Measurements from ENCODE around the gene CLBA1. TPM values are rescaled to one million over a fixed set of nuclear protein-coding genes. Genes with fewer than 3 reads are reported as not detected.
A peak's percentile ranks its signal among the peaks of the same experiment; 100 is the strongest.

Gene CLBA1
- polyA plus RNA-seq (2013, experiment 1 of 2): 1.2 TPM
- 1.6 TPM for polyA plus RNA-seq (2013, experiment 2 of 2)

GRCh38 chr14:104985675-104986486 is at the start of gene CLBA1:
Gene CLBA1 (plus strand): TSS chr14:104985788. CDS start chr14:104986432, 644 bp downstream.
- Histone ChIP-seq H3K4ac (ENCODE audit: low read depth, low read length) (no peak within 1 kb of the TSS), H3K36me3 (ENCODE audit: control insufficient read depth, insufficient read depth, low read length) (no peaks in the 10 kb centered on the region), H3K4me1 (ENCODE audit: control insufficient read depth, low read depth, low read length) (no peaks in the 10 kb centered on the region), H2BK120ac (ENCODE audit: low read depth, low read length) (no peak within 1 kb of the TSS), H4K8ac (ENCODE audit: low read depth, low read length) (no peak within 1 kb of the TSS), H3K4me2 (ENCODE audit: low read length) (peak within 1 kb of the TSS; percentile 74), H3K79me1 (ENCODE audit: low read length) (no peaks in the 10 kb centered on the region), H3K27ac (ENCODE audit: low read depth, low read length) (no peak within 1 kb of the TSS), H2BK15ac (replicated peaks; ENCODE audit: low read depth) (no peak within 1 kb of the TSS), H2BK5ac (ENCODE audit: low read length) (no peak within 1 kb of the TSS), H3K23ac (ENCODE audit: low read length) (peak within 1 kb of the TSS; percentile 74), H2AK5ac (ENCODE audit: low read length) (no peak within 1 kb of the TSS), H3K79me2 (ENCODE audit: control insufficient read depth, insufficient read depth, low read length) (no peaks in the 10 kb centered on the region), H4K5ac (ENCODE audit: low read length) (no peak within 1 kb of the TSS), H3K4me3 (ENCODE audit: low read length) (peak within 1 kb of the TSS; percentile 51), H3K27me3 (ENCODE audit: insufficient read depth, low read length, poor library complexity) (no peaks in the 10 kb centered on the region), H3K18ac (ENCODE audit: low read length) (no peak within 1 kb of the TSS), H3K56ac (ENCODE audit: low read length) (peak within 1 kb of the TSS; percentile 85), H3K9ac (ENCODE audit: low read length) (peak within 1 kb of the TSS; percentile 71)
- DNase-seq: peak; percentile 91
- no CpG with 5 or more reads among the region's 77 CpGs for WGBS (ENCODE audit: extremely low coverage, insufficient coverage, low lambda C conversion rate)

GRCh38 chr14:104935955-104936354 is 49.6 kb upstream of the CLBA1 start:
- H2BK120ac ChIP-seq (ENCODE audit: low read depth, low read length): no peak overlapping the region
- no peak overlapping the region for H2BK15ac ChIP-seq (replicated peaks; ENCODE audit: low read depth)
- no peaks in the 10 kb centered on the region for H3K79me1 ChIP-seq (ENCODE audit: low read length)
- H3K56ac ChIP-seq (ENCODE audit: low read length): no peak overlapping the region
- H3K4me3 ChIP-seq (ENCODE audit: low read length): no peak overlapping the region
- no peak for DNase-seq
- H3K79me2 ChIP-seq (ENCODE audit: control insufficient read depth, insufficient read depth, low read length): no peaks in the 10 kb centered on the region
- no peak overlapping the region for H3K27ac ChIP-seq (ENCODE audit: low read depth, low read length)
- no peaks in the 10 kb centered on the region for H3K36me3 ChIP-seq (ENCODE audit: control insufficient read depth, insufficient read depth, low read length)
- H3K18ac ChIP-seq (ENCODE audit: low read length): no peak overlapping the region
- no peak overlapping the region for H3K4me2 ChIP-seq (ENCODE audit: low read length)
- no peak overlapping the region for H2AK5ac ChIP-seq (ENCODE audit: low read length)
- no peak overlapping the region for H3K23ac ChIP-seq (ENCODE audit: low read length)
- H3K4me1 ChIP-seq (ENCODE audit: control insufficient read depth, low read depth, low read length): no peaks in the 10 kb centered on the region
- H3K4ac ChIP-seq (ENCODE audit: low read depth, low read length): no peak overlapping the region
- peaks cover 30% of the 10 kb centered on the region for H3K27me3 ChIP-seq (ENCODE audit: insufficient read depth, low read length, poor library complexity)
- no peak overlapping the region for H4K8ac ChIP-seq (ENCODE audit: low read depth, low read length)
- H3K9ac ChIP-seq (ENCODE audit: low read length): no peak overlapping the region
- no peak overlapping the region for H2BK5ac ChIP-seq (ENCODE audit: low read length)
- no peak overlapping the region for H4K5ac ChIP-seq (ENCODE audit: low read length)
- WGBS (ENCODE audit: extremely low coverage, insufficient coverage, low lambda C conversion rate): no CpG with 5 or more reads among the region's 2 CpGs

- no peak overlapping the region for H3K4me2 ChIP-seq (ENCODE audit: low read length)
- H3K79me1 ChIP-seq (ENCODE audit: low read length): no peaks in the 10 kb centered on the region
- H3K36me3 ChIP-seq (ENCODE audit: control insufficient read depth, insufficient read depth, low read length): no peaks in the 10 kb centered on the region
- no peak overlapping the region for H3K4ac ChIP-seq (ENCODE audit: low read depth, low read length)
- H2BK5ac ChIP-seq (ENCODE audit: low read length): no peak overlapping the region
- H2BK120ac ChIP-seq (ENCODE audit: low read depth, low read length): no peak overlapping the region
- WGBS (ENCODE audit: extremely low coverage, insufficient coverage, low lambda C conversion rate): no CpG with 5 or more reads among the region's 10 CpGs
- no peaks in the 10 kb centered on the region for H3K4me1 ChIP-seq (ENCODE audit: control insufficient read depth, low read depth, low read length)
- H3K79me2 ChIP-seq (ENCODE audit: control insufficient read depth, insufficient read depth, low read length): no peaks in the 10 kb centered on the region
- no peak for DNase-seq
- no peak overlapping the region for H4K8ac ChIP-seq (ENCODE audit: low read depth, low read length)
- no peak overlapping the region for H2AK5ac ChIP-seq (ENCODE audit: low read length)
- H3K56ac ChIP-seq (ENCODE audit: low read length): no peak overlapping the region
- H4K5ac ChIP-seq (ENCODE audit: low read length): no peak overlapping the region
- no peak overlapping the region for H3K27ac ChIP-seq (ENCODE audit: low read depth, low read length)
- H3K27me3 ChIP-seq (ENCODE audit: insufficient read depth, low read length, poor library complexity): peaks cover 28% of the 10 kb centered on the region
- H3K4me3 ChIP-seq (ENCODE audit: low read length): no peak overlapping the region
- H3K9ac ChIP-seq (ENCODE audit: low read length): no peak overlapping the region
- H2BK15ac ChIP-seq (replicated peaks; ENCODE audit: low read depth): no peak overlapping the region
- H3K23ac ChIP-seq (ENCODE audit: low read length): no peak overlapping the region
- no peak overlapping the region for H3K18ac ChIP-seq (ENCODE audit: low read length)
Measured at GRCh38 chr14:104936361-104937155, 49.0 kb upstream of the CLBA1 start.

GRCh38 chr14:104937161-104937560 is 48.4 kb upstream of the CLBA1 start:
- H3K56ac ChIP-seq (ENCODE audit: low read length): no peak overlapping the region
- peaks cover 22% of the 10 kb centered on the region for H3K27me3 ChIP-seq (ENCODE audit: insufficient read depth, low read length, poor library complexity)
- H3K4me3 ChIP-seq (ENCODE audit: low read length): no peak overlapping the region
- no peak overlapping the region for H3K4ac ChIP-seq (ENCODE audit: low read depth, low read length)
- H3K79me1 ChIP-seq (ENCODE audit: low read length): no peaks in the 10 kb centered on the region
- WGBS (ENCODE audit: extremely low coverage, insufficient coverage, low lambda C conversion rate): no CpG with 5 or more reads among the region's 4 CpGs
- DNase-seq: no peak
- no peak overlapping the region for H2AK5ac ChIP-seq (ENCODE audit: low read length)
- no peaks in the 10 kb centered on the region for H3K79me2 ChIP-seq (ENCODE audit: control insufficient read depth, insufficient read depth, low read length)
- no peak overlapping the region for H4K8ac ChIP-seq (ENCODE audit: low read depth, low read length)
- H3K27ac ChIP-seq (ENCODE audit: low read depth, low read length): no peak overlapping the region
- no peak overlapping the region for H3K23ac ChIP-seq (ENCODE audit: low read length)
- no peak overlapping the region for H3K9ac ChIP-seq (ENCODE audit: low read length)
- no peak overlapping the region for H3K18ac ChIP-seq (ENCODE audit: low read length)
- no peak overlapping the region for H2BK120ac ChIP-seq (ENCODE audit: low read depth, low read length)
- H2BK5ac ChIP-seq (ENCODE audit: low read length): no peak overlapping the region
- no peak overlapping the region for H4K5ac ChIP-seq (ENCODE audit: low read length)
- no peaks in the 10 kb centered on the region for H3K36me3 ChIP-seq (ENCODE audit: control insufficient read depth, insufficient read depth, low read length)
- H3K4me1 ChIP-seq (ENCODE audit: control insufficient read depth, low read depth, low read length): no peaks in the 10 kb centered on the region
- H2BK15ac ChIP-seq (replicated peaks; ENCODE audit: low read depth): no peak overlapping the region
- no peak overlapping the region for H3K4me2 ChIP-seq (ENCODE audit: low read length)

GRCh38 chr14:104937694-104938365 is 47.8 kb upstream of the CLBA1 start:
- no peak overlapping the region for H4K8ac ChIP-seq (ENCODE audit: low read depth, low read length)
- no peak overlapping the region for H3K9ac ChIP-seq (ENCODE audit: low read length)
- no CpG with 5 or more reads among the region's 11 CpGs for WGBS (ENCODE audit: extremely low coverage, insufficient coverage, low lambda C conversion rate)
- H3K4ac ChIP-seq (ENCODE audit: low read depth, low read length): no peak overlapping the region
- H2BK120ac ChIP-seq (ENCODE audit: low read depth, low read length): no peak overlapping the region
- H3K4me2 ChIP-seq (ENCODE audit: low read length): no peak overlapping the region
- no peak overlapping the region for H2AK5ac ChIP-seq (ENCODE audit: low read length)
- no peak for DNase-seq
- H3K27me3 ChIP-seq (ENCODE audit: insufficient read depth, low read length, poor library complexity): peaks cover 17% of the 10 kb centered on the region
- H3K79me2 ChIP-seq (ENCODE audit: control insufficient read depth, insufficient read depth, low read length): no peaks in the 10 kb centered on the region
- H3K36me3 ChIP-seq (ENCODE audit: control insufficient read depth, insufficient read depth, low read length): no peaks in the 10 kb centered on the region
- no peaks in the 10 kb centered on the region for H3K4me1 ChIP-seq (ENCODE audit: control insufficient read depth, low read depth, low read length)
- no peak overlapping the region for H3K56ac ChIP-seq (ENCODE audit: low read length)
- no peak overlapping the region for H3K18ac ChIP-seq (ENCODE audit: low read length)
- no peaks in the 10 kb centered on the region for H3K79me1 ChIP-seq (ENCODE audit: low read length)
- H3K23ac ChIP-seq (ENCODE audit: low read length): no peak overlapping the region
- no peak overlapping the region for H3K27ac ChIP-seq (ENCODE audit: low read depth, low read length)
- no peak overlapping the region for H2BK5ac ChIP-seq (ENCODE audit: low read length)
- H3K4me3 ChIP-seq (ENCODE audit: low read length): no peak overlapping the region
- H2BK15ac ChIP-seq (replicated peaks; ENCODE audit: low read depth): no peak overlapping the region
- no peak overlapping the region for H4K5ac ChIP-seq (ENCODE audit: low read length)
